Measurements from ENCODE around the gene RASGRP2. TPM values are rescaled to one million over a fixed set of nuclear protein-coding genes. Genes with fewer than 3 reads are reported as not detected.

RASGRP2 gene
- total RNA-seq, 1 donor from 2014 or later: not detected

GRCh38 chr11:64742087-64742888 lies 1.7 kb downstream of the RASGRP2 start:
- no peak for FAIRE-seq
- TF ChIP-seq CTCF (IDR thresholded peaks at IDR 0.05; ENCODE audit: insufficient read depth, low read length, severe bottlenecking): no peak
- DNase-seq (ENCODE audit: low read depth): no peak
- Histone ChIP-seq H3K27me3 (ENCODE audit: control insufficient read depth, insufficient read depth, low read length) (peaks cover 43% of the 10 kb centered on the region), H3K4me3 (ENCODE audit: low read depth, low read length) (peak overlapping the region; percentile 27), H3K36me3 (ENCODE audit: control insufficient read depth, insufficient read depth, low read length) (no peaks in the 10 kb centered on the region)

GRCh38 chr11:64741375-64742086 lies 2.4 kb downstream of the RASGRP2 start:
- DNase-seq (ENCODE audit: low read depth) (no peak), FAIRE-seq (no peak)
- Histone ChIP-seq H3K4me3 (ENCODE audit: low read depth, low read length) (no peak overlapping the region), H3K36me3 (ENCODE audit: control insufficient read depth, insufficient read depth, low read length) (no peaks in the 10 kb centered on the region), H3K27me3 (ENCODE audit: control insufficient read depth, insufficient read depth, low read length) (peaks cover 43% of the 10 kb centered on the region)
- no peak for TF ChIP-seq CTCF (IDR thresholded peaks at IDR 0.05; ENCODE audit: insufficient read depth, low read length, severe bottlenecking)

- Histone ChIP-seq H3K4me3 (ENCODE audit: low read depth, low read length) (no peak overlapping the region), H3K27me3 (ENCODE audit: control insufficient read depth, insufficient read depth, low read length) (peaks cover 35% of the 10 kb centered on the region), H3K36me3 (ENCODE audit: control insufficient read depth, insufficient read depth, low read length) (no peaks in the 10 kb centered on the region)
- no peak for FAIRE-seq
- no peak for DNase-seq (ENCODE audit: low read depth)
- TF ChIP-seq CTCF (IDR thresholded peaks at IDR 0.05; ENCODE audit: insufficient read depth, low read length, severe bottlenecking): no peak
These were observed 4.1 kb downstream of the RASGRP2 start for GRCh38 chr11:64739871-64740270.

GRCh38 chr11:64736654-64737053 lies 7.3 kb downstream of the RASGRP2 start:
- no peak for FAIRE-seq
- DNase-seq (ENCODE audit: low read depth): no peak
- H3K4me3 ChIP-seq (ENCODE audit: low read depth, low read length): no peak overlapping the region
- H3K36me3 ChIP-seq (ENCODE audit: control insufficient read depth, insufficient read depth, low read length): no peaks in the 10 kb centered on the region
- peaks cover 12% of the 10 kb centered on the region for H3K27me3 ChIP-seq (ENCODE audit: control insufficient read depth, insufficient read depth, low read length)
- no peak for TF ChIP-seq CTCF (IDR thresholded peaks at IDR 0.05; ENCODE audit: insufficient read depth, low read length, severe bottlenecking)

- no peak for TF ChIP-seq CTCF (IDR thresholded peaks at IDR 0.05; ENCODE audit: insufficient read depth, low read length, severe bottlenecking)
- no peaks in the 10 kb centered on the region for H3K36me3 ChIP-seq (ENCODE audit: control insufficient read depth, insufficient read depth, low read length)
- FAIRE-seq (no peak), DNase-seq (ENCODE audit: low read depth) (no peak)
- peaks cover 7% of the 10 kb centered on the region for H3K27me3 ChIP-seq (ENCODE audit: control insufficient read depth, insufficient read depth, low read length)
- H3K4me3 ChIP-seq (ENCODE audit: low read depth, low read length): no peak overlapping the region
These were observed 8.2 kb downstream of the RASGRP2 start for GRCh38 chr11:64735725-64736259.
